Measurements from ENCODE around the gene CNTNAP5.

DNA sequence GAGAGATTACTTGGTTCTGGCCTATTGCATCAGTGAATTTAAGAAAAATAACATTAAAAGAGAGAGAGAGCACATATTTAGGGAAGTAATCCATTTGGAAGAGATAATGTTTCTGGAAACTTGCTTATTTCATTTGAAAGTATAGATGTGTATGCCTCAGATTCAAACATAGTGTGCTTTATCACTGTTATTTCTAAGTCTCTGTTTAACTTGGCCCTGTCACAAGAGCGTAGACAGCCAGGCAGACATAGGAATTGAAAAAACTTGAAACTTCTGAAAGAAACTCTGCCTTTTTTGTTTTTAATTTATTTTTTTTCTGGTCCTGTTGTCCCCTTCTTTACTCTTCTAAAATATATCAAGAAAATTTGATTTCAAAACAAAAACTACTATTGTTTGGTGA is 849.1 kb downstream of the CNTNAP5 start:
- TF ChIP-seq ZFP30 (CRISPR knock-in tag; IDR thresholded peaks at IDR 0.05) (no peak), ESRRG (CRISPR knock-in tag; IDR thresholded peaks at IDR 0.05) (no peak), RARB (CRISPR knock-in tag; IDR thresholded peaks at IDR 0.05) (no peak)

Measured in SK-N-SH treated with all-trans-retinoic acid at 6 μM for 48 hours (cell line).